Stimulated activated naive CD4-positive, alpha-beta T cell treated with Interleukin-2 at 50 U/mL for 16 hours (primary cell): Measurements from ENCODE around the gene PHB1.

ENCODE experiments used
- DNase-seq: peaks from one replicate; lab custom pipeline; 2025; lab: John Stamatoyannopoulos, UW

The PHB1 gene

GRCh38 chr17:49414622-49415350 is at the start of gene PHB1:
Gene PHB1 (minus strand): TSS chr17:49414882. CDS start chr17:49413264, 1,618 bp downstream.
- DNase-seq, result peak; percentile 96

- DNase-seq, result no peak
These were observed 49.4 kb upstream of the PHB1 start for GRCh38 chr17:49464049-49464448.

DNA sequence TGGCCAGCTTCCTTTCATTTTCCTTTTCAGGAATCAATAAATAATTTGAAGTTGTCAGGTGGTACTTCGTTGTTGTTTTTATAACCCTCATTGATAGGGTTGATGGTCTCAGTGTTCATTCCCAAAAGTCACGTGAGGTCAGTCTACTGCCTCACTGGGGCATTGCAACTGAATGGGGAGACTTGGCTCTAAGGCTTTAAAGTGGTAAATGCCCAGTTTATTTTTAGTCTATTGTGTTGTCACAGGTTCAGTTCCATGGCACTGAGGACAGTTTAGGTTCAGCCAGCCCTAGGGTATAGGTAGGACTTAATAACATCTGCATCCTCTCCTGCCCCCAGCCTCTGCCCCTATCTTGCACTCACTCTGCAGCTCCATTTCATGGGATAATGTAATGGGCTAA is 46.9 kb upstream of the PHB1 start:
- no peak for DNase-seq

DNA sequence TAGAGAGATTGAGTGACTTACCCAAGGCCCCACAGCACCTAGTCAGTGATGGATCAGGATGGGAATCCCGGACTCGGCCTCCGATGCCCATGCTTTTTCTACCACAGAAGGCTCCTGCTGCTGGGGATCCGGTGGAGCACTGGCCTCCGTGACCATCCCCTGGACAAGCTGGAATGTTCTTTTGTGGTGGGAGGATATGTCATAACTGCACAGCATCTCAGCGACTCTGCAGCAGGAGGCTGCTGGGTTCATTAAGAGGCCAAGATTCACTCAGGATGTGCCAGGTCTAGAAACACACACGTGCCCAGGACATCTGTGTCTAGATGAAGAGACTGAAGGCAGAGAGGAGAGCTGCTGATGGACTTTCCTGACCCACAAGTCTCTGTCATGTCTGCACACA is 45.7 kb upstream of the PHB1 start:
- no peak for DNase-seq

- no peak for DNase-seq
These were observed 44.8 kb upstream of the PHB1 start for GRCh38 chr17:49459401-49459984.

- no peak for DNase-seq
These were observed 43.2 kb upstream of the PHB1 start for GRCh38 chr17:49457564-49458535.

DNA sequence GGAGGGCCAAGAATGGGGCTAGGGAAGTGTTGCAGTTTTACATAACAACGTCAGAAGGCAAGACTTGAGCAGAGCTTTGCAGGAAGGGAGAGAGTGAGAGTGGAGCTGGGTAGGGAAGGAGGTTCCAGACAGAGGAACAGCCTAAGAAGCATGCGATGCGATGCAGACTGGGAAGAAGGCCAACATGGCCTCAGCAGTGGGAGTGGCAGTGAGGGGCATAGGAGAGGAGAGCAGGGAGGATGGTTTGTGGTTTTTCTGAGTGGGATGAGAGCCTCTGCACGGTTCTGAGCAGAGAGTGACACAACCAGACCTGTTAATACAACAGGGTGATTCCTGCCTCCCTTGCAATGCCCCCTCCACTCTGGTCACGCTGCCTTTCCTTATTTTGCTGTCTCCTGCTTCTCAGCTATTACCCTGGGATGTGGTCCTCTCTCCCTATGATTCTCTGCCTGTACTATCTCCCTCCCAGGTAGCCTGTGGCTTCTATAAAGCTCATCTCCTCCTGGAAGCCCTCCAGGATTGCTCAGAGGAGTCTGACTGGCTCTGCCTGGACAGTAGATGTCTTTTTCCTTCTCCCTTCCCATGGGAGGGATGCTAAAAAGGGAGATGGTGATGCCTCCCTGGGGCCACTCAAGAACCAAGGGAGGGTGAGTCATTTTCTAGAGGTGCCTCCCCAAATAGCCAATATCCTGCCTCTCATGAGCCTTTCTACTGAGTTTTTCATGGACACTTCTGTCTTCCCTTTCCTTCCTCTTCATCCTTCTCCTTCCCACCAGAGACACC is 41.7 kb upstream of the PHB1 start:
- DNase-seq, result no peak

DNA sequence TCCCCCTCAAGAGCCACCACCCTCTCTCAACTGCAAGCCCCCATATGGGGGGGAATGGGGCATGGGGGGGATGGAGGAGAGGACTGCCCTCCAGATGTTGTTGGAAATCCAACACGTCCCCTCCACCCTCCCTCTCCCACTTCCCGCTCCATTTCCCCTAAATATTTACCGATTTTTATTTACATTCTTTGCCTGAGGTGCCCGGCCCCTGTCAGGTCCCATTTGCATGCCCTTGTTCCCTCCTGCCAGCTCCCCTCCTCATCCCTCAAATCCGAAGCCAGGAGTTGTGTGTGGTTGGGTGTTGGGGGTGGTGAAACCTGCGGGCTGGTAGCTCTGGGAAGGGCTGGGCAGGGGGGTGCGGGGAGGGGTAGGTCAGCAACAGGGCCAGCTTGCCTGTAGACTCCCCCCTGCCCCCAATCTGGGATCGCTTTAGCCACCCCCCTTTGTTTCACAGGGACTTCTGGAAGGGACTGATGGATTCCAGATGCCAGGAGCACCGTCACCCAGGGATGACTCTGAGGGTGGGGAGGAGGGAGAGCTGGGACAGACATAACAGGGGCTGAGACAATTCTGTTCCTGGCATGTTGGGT is 40.7 kb upstream of the PHB1 start:
- no peak for DNase-seq

DNA sequence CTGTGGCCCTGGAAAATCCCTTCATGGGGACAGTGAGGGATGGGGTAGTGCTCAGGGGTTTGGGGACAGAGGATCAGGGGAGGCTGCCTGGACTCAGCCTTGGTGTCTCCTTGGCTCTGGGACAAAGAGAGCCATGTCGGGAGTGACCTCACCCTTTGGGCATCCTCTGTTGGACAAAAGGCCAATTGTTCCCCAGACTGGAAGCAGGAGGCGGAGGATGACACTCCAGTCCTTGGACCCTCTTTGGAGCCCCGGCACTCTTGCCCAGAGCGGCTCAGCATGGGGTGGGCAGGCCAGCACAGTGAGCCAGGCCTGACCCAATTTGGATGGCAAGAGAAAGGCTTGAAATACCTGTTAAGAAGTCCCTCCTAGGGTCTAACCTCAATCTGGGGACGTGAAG is 39.4 kb upstream of the PHB1 start:
- no peak for DNase-seq

DNA sequence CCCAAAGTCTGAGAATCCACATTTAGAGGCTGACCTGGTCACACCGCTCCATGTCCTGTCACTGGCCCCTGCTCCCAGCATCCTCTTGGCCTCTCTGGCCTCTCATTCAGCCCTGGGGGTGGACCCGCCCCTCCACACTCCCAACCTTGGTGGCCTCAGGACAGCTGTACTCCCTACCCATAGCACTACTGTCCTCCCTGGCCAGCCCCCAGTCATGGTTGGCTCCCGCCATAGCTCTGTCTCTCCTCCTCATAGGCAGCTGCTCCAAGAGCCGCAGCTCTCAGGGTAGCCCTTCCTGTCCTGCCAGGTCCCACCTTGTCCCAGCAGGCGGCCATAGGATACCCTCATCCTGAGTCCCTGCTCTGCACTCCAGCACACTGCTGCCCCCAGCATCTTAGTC is 38.0 kb upstream of the PHB1 start:
- DNase-seq, result no peak

DNA sequence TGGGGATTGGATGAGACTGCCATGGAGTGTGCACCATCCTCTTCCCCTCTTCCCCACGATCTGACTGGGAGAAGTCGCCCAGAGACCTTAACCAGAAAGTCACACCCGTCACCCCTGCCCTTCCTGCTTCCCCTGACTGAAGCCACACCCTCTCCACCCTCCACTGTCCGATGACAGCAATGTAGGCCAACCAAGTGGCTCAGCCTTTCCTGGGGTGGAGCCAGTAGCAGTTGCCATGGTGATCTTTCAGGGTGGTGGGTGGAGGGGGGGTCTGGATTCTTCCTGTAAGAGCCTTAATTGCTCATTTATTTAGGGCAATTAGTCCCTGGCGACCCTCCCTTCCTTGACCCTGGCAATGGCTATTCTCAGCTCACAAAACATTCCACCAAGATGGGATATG is 37.5 kb upstream of the PHB1 start:
- DNase-seq, result no peak

DNA sequence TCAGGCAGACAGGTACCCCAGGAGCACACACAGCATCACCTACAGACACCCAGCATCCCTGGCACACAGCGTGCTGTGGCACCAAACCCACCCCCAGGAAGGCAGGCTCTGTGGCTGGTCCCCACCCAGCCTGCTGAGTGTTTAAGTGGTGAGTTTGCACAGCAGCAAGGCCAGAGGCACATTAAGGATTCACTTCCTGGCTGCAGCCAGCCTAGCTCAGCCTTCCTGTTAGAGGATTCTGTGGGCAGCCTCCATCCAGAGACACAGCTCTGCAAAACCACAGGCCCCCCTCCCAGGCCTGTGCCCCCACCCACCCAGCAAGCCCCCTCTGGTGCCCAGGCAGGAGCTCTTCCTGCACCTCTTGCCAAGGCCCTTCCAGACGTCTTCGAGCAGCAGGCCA is 36.1 kb upstream of the PHB1 start:
- DNase-seq, result no peak

- DNase-seq, result no peak
These were observed 35.5 kb upstream of the PHB1 start for GRCh38 chr17:49450181-49450580.

- no peak for DNase-seq
These were observed 33.1 kb upstream of the PHB1 start for GRCh38 chr17:49447628-49448302.

DNA sequence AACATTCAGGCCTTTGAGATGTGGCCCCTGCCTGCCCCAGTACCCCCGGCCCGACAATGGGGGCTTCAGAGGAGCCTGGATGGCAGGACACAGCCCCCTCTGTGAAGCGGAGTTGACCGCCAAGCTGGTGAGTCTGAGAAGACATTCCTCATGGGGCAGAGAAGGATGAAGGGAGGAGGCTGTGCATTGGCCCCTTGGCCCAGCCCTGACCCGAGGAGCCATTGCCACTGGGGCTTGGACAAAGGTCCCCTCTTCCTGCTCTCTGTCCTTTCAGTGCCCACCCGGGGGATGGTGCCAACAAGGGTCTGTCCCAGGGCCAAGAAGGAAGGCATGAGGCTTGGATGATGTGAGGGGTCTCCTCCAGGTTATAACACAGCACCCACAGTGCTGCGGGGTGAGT is 30.9 kb upstream of the PHB1 start:
- no peak for DNase-seq

DNA sequence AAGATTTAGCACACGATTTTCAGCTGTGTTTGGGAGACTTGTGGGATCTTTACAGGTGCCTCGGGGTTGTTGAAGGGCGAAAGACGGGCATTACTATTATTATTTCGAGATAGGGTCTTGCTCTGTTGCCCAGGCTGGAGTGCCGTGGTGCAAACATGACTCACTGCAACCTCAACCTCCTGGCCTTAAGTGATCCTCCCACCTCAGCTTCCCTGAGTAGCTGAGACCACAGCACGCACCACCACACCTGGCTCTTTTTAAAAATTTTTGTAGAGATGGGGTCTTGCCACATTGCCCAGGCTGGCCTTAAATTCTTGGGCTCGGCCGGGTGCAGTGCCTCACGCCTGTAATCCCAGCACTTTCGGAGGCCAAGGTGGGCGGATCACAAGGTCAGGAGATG is 29.7 kb upstream of the PHB1 start:
- DNase-seq, result no peak

DNA sequence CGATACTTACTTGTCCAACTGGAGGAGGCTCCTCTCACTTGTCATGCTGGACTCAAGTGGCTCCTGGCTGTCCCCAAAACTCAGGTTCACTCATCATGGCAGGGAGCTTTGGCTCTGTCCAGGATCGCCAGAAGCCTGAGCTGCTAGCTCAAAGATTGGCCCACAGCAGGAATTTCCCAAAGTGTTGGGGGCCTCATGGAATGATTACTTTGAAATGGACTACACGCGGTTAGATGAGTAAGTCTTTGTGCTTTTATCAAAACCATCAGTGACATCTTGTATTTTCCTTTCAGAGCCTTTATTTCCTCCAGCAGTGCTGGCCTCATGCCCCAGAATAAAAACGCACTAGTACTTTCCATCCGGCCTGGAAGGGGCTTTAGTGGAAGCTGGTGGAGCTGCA is 29.2 kb upstream of the PHB1 start:
- DNase-seq, result no peak

- DNase-seq, result no peak
These were observed 27.4 kb upstream of the PHB1 start for GRCh38 chr17:49442041-49442440.

DNA sequence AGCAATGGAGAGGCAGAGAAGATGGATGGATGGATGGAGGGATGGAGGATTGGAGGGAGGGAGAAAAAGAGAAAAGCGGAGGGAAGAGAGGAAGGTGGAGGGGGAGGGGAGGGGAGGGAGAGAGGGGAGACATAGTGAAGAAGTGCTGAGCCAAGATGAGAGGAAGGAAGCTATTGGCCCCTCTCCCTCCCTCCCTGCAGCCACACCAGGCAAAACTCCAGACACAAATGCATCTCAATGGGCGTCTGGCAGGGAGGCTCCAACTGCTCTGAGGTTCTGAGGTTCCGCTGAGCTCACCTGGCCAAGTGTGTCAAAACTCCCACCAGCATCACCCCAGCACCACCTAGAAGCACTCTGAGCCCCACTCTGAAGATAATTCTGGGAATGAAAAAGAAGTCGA is 26.9 kb upstream of the PHB1 start:
- no peak for DNase-seq

DNA sequence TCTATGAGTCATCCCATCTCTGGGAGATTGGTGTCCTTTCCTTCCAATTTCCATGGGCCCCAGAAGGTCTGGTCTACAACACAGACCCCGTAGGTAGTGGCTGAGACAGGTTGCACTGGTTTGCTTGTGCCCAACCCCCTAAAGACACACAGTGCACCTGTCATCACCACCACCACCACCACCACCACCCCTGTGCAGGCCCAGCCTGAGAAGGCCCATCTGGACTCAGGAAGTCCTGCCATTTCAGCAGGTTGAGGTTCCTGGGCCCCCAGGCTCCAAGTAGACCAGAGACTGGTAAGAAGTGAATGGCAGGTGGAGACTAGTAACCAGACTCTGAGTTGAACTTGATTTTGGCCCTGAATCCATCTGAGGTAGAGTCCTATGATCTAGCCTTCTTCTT is 25.9 kb upstream of the PHB1 start:
- DNase-seq, result no peak
